GM12878 (cell line): ENCODE data around the gene ADGRG1. TPM values are rescaled to one million over a fixed set of nuclear protein-coding genes. Genes with fewer than 3 reads are reported as not detected.

Source experiments
- BHLHE40 ChIP-seq, 2 experiments: fragments of 450-650 bp in 1 of 2; IDR thresholded peaks; 2 replicates each; pipeline ENCODE4 v1.6.1; 2011 to 2017; ENCODE audit warnings: low read depth in 2 of 2, borderline replicate concordance in 1 of 2, improper control_type of control experiment in 1 of 2, low read length in 1 of 2, mild to moderate bottlenecking in 1 of 2
- CTCF ChIP-seq, 3 experiments: IDR thresholded peaks in 2 of 3; conservative IDR thresholded peaks in 1 of 3; 2 replicates each; pipeline ENCODE4 v1.5.1; 2011; ENCODE audit warnings: low read depth in 3 of 3, low read length in 3 of 3, mild to moderate bottlenecking in 3 of 3, control low read depth in 2 of 3, moderate library complexity in 2 of 3, inconsistent platforms in 1 of 3, mixed read lengths in 1 of 3; ENCODE audit not compliant: control insufficient read depth in 2 of 3, insufficient read depth in 1 of 3; ENCODE audit errors: extremely low read depth in 1 of 3
- E4F1 ChIP-seq: fragments of 450-650 bp; IDR thresholded peaks from 2 replicates; pipeline ENCODE4 v1.6.1; 2018; ENCODE audit warnings: borderline replicate concordance, mild to moderate bottlenecking; ENCODE audit not compliant: partially characterized antibody
- GATAD2B ChIP-seq: fragments of 450-650 bp; conservative IDR thresholded peaks from 2 replicates; pipeline ENCODE4 v1.6.1; 2017; ENCODE audit warnings: low read depth, mild to moderate bottlenecking, moderate library complexity
- IKZF2 ChIP-seq, 2 experiments: fragments of 450-650 bp; IDR thresholded peaks; 2 replicates each; pipeline ENCODE4 v1.6.1; 2017; ENCODE audit warnings: mild to moderate bottlenecking in 2 of 2, moderate library complexity in 2 of 2
- KDM1A ChIP-seq: fragments of 200-600 bp; sonication (generic); IDR thresholded peaks from 2 replicates; pipeline ENCODE4 v1.6.1; 2016; ENCODE audit warnings: borderline replicate concordance
- POLR2AphosphoS5 ChIP-seq: IDR thresholded peaks from 2 replicates; pipeline ENCODE4 v1.6.1; 2011; ENCODE audit warnings: mild to moderate bottlenecking, low read length, inconsistent platforms
- RELB ChIP-seq: fragments of 450-650 bp; IDR thresholded peaks from 2 replicates; pipeline ENCODE4 v1.6.1; 2017; ENCODE audit warnings: low read depth, mild to moderate bottlenecking, moderate library complexity
- SRF ChIP-seq, 2 experiments: IDR thresholded peaks; 2 replicates each; pipeline ENCODE4 v1.6.1; 2011; ENCODE audit warnings: low read depth in 2 of 2, low read length in 2 of 2, mild to moderate bottlenecking in 1 of 2, moderate library complexity in 1 of 2
- TARDBP ChIP-seq: IDR thresholded peaks from 2 replicates; pipeline ENCODE4 v1.6.1; 2016; ENCODE audit warnings: borderline replicate concordance
- ZBED1 ChIP-seq: IDR thresholded peaks from 2 replicates; pipeline ENCODE4 v1.6.1; 2016; ENCODE audit warnings: borderline replicate concordance
- ZNF217 ChIP-seq: fragments of 450-650 bp; IDR thresholded peaks from 2 replicates; pipeline ENCODE4 v1.6.1; 2017; ENCODE audit warnings: antibody characterized with exemption, mild to moderate bottlenecking
- polyA plus RNA-seq, 11 experiments: library from polyadenylated mRNA; depleted of rRNA in 4 of 11; unstranded in 6 of 11; stranded (reverse) in 5 of 11; fragments of >200 nt; fragmentation: Nextera tagmentation in 4 of 11; fragmentation: Illumina TruSeq in 1 of 11; extraction: Ambion mirVana in 4 of 11; extraction: Trizol in 1 of 11; gene quantifications; 1 replicate in 1 of 11; 2 replicates in 10 of 11; pipeline versions ENCODE4 v1.2.1 to v1.2.3, GENCODE V29; 2011 to 2016; ENCODE audit warnings: inconsistent platforms in 2 of 11, missing spikeins in 2 of 11, low read depth in 1 of 11
- total RNA-seq, 4 experiments: library from RNA; depleted of rRNA in 3 of 4; stranded (reverse); fragments of >200 nt in 3 of 4; fragmentation: Illumina TruSeq in 1 of 4; extraction: Trizol in 1 of 4; gene quantifications; 2 replicates each; pipeline versions ENCODE4 v1.2.1 to v1.2.3, GENCODE V29; 2013 to 2021
- TF ChIP-seq, protein P1 (sequence below): fragments of 450-650 bp; conservative IDR thresholded peaks from 2 replicates; pipeline ENCODE4 v1.6.1; 2017; ENCODE audit warnings: mild to moderate bottlenecking, moderate library complexity
- TF ChIP-seq, protein P2 (sequence below): fragments of 450-650 bp; formaldehyde crosslinking; IDR thresholded peaks from 2 replicates; pipeline ENCODE4 v1.4.0; 2020; ENCODE audit warnings: mild to moderate bottlenecking, moderate library complexity

The ADGRG1 gene
- total and polyA plus RNA-seq, 10 of the 15 experiments (the other 5 are each of a cell fraction or from before 2014, with no cell fraction given), result 0.07 to 2.0 (median 0.75) TPM

DNA sequence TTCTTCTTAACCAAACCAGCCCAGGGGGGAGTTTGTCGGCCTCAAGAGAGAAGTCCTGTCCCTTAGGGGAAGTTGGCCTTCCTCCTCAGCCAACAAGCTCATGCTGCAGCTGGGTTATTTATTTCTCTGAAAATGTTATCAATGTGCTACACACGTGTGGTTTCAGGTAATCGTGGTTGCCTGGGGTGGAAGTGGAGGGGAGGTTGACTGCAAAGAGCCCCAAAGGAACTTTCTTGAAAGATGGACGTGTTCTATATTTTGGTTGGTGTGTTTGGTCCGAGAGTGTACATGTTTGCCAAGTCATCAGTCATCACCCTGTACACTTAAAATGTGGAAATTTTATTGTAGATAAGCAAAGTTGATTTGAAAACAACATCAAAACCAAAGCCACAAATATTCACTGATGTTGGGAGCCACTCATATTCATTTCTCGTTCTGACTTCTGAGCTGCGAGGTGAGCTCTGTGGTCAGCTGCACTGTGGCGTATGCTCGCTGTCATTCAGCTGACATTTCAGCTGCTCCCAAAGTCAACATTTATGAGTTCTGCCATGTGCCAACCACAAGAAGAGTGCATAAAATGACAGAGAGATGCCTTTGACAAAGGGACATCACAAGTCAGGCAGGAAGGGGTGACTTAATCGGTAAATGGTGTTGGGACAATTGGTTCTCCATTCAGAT lies 26.5 kb upstream of the ADGRG1 start (continued):
- TF ChIP-seq, protein P1, sequence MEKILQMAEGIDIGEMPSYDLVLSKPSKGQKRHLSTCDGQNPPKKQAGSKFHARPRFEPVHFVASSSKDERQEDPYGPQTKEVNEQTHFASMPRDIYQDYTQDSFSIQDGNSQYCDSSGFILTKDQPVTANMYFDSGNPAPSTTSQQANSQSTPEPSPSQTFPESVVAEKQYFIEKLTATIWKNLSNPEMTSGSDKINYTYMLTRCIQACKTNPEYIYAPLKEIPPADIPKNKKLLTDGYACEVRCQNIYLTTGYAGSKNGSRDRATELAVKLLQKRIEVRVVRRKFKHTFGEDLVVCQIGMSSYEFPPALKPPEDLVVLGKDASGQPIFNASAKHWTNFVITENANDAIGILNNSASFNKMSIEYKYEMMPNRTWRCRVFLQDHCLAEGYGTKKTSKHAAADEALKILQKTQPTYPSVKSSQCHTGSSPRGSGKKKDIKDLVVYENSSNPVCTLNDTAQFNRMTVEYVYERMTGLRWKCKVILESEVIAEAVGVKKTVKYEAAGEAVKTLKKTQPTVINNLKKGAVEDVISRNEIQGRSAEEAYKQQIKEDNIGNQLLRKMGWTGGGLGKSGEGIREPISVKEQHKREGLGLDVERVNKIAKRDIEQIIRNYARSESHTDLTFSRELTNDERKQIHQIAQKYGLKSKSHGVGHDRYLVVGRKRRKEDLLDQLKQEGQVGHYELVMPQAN, result peak; percentile 7; the same call in 1 of the 2 replicates
- TF ChIP-seq SRF (IDR thresholded peaks at IDR 0.05; ENCODE audit: low read depth in 2 of 2, low read length in 2 of 2) (no peak), IKZF2 (IDR thresholded peaks at IDR 0.05) (peak; percentile 87 to 92), ZBED1 (peak; percentile 57; the same call in 1 of the 2 replicates), E4F1 (no peak), ZNF217 (no peak), POLR2AphosphoS5 (no peak), CTCF (IDR thresholded peaks at IDR 0.05 in 2 of 3, conservative IDR thresholded peaks at IDR 0.05 in 1 of 3; ENCODE audit: control insufficient read depth in 2 of 3, extremely low read depth in 1 of 3, insufficient read depth in 1 of 3, low read depth in 3 of 3, low read length in 3 of 3) (no peak), RELB (peak; percentile 86), KDM1A (no peak), BHLHE40 (IDR thresholded peaks at IDR 0.05; ENCODE audit: borderline replicate concordance in 1 of 2, low read depth in 2 of 2, low read length in 1 of 2) (peak; percentile 92), GATAD2B (no peak; the same call in 1 of the 2 replicates), TARDBP (no peak)
- TF ChIP-seq, protein P2, sequence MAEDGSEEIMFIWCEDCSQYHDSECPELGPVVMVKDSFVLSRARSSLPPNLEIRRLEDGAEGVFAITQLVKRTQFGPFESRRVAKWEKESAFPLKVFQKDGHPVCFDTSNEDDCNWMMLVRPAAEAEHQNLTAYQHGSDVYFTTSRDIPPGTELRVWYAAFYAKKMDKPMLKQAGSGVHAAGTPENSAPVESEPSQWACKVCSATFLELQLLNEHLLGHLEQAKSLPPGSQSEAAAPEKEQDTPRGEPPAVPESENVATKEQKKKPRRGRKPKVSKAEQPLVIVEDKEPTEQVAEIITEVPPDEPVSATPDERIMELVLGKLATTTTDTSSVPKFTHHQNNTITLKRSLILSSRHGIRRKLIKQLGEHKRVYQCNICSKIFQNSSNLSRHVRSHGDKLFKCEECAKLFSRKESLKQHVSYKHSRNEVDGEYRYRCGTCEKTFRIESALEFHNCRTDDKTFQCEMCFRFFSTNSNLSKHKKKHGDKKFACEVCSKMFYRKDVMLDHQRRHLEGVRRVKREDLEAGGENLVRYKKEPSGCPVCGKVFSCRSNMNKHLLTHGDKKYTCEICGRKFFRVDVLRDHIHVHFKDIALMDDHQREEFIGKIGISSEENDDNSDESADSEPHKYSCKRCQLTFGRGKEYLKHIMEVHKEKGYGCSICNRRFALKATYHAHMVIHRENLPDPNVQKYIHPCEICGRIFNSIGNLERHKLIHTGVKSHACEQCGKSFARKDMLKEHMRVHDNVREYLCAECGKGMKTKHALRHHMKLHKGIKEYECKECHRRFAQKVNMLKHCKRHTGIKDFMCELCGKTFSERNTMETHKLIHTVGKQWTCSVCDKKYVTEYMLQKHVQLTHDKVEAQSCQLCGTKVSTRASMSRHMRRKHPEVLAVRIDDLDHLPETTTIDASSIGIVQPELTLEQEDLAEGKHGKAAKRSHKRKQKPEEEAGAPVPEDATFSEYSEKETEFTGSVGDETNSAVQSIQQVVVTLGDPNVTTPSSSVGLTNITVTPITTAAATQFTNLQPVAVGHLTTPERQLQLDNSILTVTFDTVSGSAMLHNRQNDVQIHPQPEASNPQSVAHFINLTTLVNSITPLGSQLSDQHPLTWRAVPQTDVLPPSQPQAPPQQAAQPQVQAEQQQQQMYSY, result no peak
